Thymus (tissue), 11 donors: ENCODE results near the gene PXDN. TPM values are rescaled to one million over a fixed set of nuclear protein-coding genes. Genes with fewer than 3 reads are reported as not detected.
"Not testable (repeated sequence)": the region's sequence is repeated elsewhere in the genome, so short reads cannot be mapped to it uniquely, and the experiment has no call there.

Experiments used
- DNase-seq, 9 donors: peaks; one replicate each; pipeline ENCODE4 v3.0.0-alpha.2; 2013; ENCODE audit warnings: low spot score in 9 of 9, low read depth in 6 of 9, missing footprints in 1 of 9
- H3K27ac ChIP-seq, 2 donors: one replicate each; pipeline ENCODE4 v1.5.1; 2013; ENCODE audit warnings: control low read depth in 1 of 2, low read depth in 1 of 2, low read length in 1 of 2, mild to moderate bottlenecking in 1 of 2, moderate library complexity in 1 of 2
- H3K27me3 ChIP-seq, 2 donors: one replicate each; pipeline ENCODE4 v1.5.1; 2013; ENCODE audit warnings: low read length in 1 of 2; ENCODE audit not compliant: control insufficient read depth in 2 of 2, insufficient read depth in 1 of 2
- H3K36me3 ChIP-seq, 2 donors: one replicate each; pipeline ENCODE4 v1.5.1; 2013; ENCODE audit warnings: low read length in 1 of 2, mild to moderate bottlenecking in 1 of 2, moderate library complexity in 1 of 2; ENCODE audit not compliant: control insufficient read depth in 2 of 2, insufficient read depth in 2 of 2
- H3K4me1 ChIP-seq, 2 donors: one replicate each; pipeline ENCODE4 v1.5.1; 2013; ENCODE audit warnings: low read length in 2 of 2; ENCODE audit not compliant: control insufficient read depth in 2 of 2, insufficient read depth in 2 of 2
- H3K4me3 ChIP-seq, 2 donors: one replicate each; pipeline ENCODE4 v1.5.1; 2013; ENCODE audit warnings: low read length in 2 of 2, control low read depth in 1 of 2, mild to moderate bottlenecking in 1 of 2
- H3K9me3 ChIP-seq, 2 donors: one replicate each; pipeline ENCODE4 v1.5.1; 2013; ENCODE audit warnings: low read length in 1 of 2, mild to moderate bottlenecking in 1 of 2; ENCODE audit not compliant: control insufficient read depth in 2 of 2, insufficient read depth in 1 of 2
- WGBS: extraction: QIAGEN DNeasy Blood & Tissue Kit; methylation state at CpG from one replicate; pipeline ENCODE4 v1.1.7; 2013; 5-methylcytosine and 5-hydroxymethylcytosine counted together
- polyA plus RNA-seq: library from polyadenylated mRNA; stranded (reverse); fragments of 200-250 nt; gene quantifications from one replicate; pipeline ENCODE4 v1.2.3, GENCODE V29; 2013
- total RNA-seq: library from RNA; stranded (reverse); fragments of 120-200 nt; gene quantifications from one replicate; pipeline ENCODE4 v1.2.4, GENCODE V29; 2013
- donor health status: healthy.

PXDN gene
- total and polyA plus RNA-seq, 2 donors = 3.1 to 6.4 TPM

DNA sequence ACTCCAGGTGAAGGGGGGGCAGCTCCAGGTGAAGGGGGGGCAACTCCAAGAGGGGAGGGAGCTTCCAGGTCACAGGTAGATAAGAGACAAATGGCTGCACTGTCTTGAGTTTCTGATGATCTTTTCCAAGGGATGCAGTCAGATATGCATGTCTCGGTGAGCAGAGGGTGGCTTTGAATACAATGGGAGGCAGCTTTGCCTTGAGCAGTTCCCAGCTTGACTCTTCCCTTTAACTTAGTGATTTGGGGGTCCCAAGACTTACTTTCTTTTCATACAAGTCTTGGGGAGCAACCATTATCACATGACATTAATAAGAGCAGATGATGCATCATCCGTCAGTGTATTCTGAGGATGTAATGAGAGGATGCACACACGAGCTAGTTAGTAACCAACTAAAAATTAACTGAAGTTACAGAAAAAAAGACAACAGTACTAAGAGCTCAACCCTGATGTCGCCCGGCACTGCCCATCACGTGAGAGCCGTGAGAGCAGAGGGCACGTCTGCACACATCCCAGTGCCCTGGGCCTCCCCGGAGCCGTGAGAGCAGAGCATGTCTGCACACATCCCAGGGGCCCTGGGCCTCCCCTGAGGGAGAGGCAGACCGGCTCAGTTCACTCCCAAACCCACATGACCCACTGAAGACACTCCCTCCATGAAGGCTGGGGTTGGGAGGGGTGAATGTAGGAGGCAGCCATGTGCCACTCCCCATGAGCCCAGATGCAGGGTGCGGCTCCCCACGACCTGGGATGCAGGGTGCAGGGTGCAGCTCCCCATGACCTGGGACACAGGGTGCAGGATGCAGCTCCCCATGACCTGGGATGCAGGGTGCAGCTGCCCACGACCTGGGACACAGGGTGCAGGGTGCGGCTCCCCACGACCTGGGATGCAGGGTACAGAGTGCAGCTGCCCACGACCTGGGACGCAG, 39.4 kb downstream of the PXDN start:
- Histone ChIP-seq H3K27me3 (no peaks in the 10 kb centered on the region), H3K4me1 (no peaks in the 10 kb centered on the region), H3K27ac (no peak overlapping the region), H3K36me3 (no peaks in the 10 kb centered on the region), H3K4me3 (no peak overlapping the region), H3K9me3 (no peaks in the 10 kb centered on the region)
- 91% methylated on average over 18 of the region's 18 CpGs for whole genome bisulfite sequencing
- no peak for DNase-seq

DNA sequence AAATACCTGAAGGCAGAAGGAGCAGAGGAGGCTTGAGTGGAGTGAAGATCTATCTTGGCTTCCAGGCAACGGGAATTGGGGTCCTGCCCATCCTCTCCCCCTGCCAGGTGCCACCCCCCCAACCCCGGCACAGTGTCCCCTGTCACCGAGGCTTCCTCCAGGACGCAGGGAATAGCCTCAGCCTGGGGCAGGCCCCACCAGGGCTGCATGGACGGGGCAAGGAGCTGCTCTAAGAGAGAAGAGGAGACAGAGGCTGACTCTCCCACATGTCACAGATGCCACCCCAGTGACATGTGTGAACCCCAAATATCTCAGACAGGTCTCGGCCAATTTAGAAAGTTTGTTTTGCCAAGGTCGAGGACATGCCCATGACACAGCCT, 42.1 kb downstream of the PXDN start:
- Histone ChIP-seq H3K27me3 (no peaks in the 10 kb centered on the region), H3K36me3 (no peaks in the 10 kb centered on the region), H3K4me1 (no peaks in the 10 kb centered on the region), H3K4me3 (no peak overlapping the region), H3K27ac (no peak overlapping the region), H3K9me3 (no peaks in the 10 kb centered on the region)
- 93% methylated on average over 7 of the region's 7 CpGs for WGBS
- no peak for DNase-seq

- Histone ChIP-seq H3K36me3 (no peaks in the 10 kb centered on the region), H3K4me1 (no peaks in the 10 kb centered on the region), H3K27ac (no peak overlapping the region), H3K27me3 (no peaks in the 10 kb centered on the region), H3K9me3 (no peaks in the 10 kb centered on the region), H3K4me3 (no peak overlapping the region)
- WGBS = 96% methylated on average over 20 of the region's 20 CpGs
- no peak for DNase-seq
Observed at GRCh38 chr2:1701556-1702185, 42.6 kb downstream of the PXDN start.

GRCh38 chr2:1701020-1701419, 43.3 kb downstream of the PXDN start:
- H3K4me1 ChIP-seq = no peaks in the 10 kb centered on the region
- WGBS = 97% methylated on average over 9 of the region's 9 CpGs
- H3K27ac ChIP-seq = no peak overlapping the region
- no peaks in the 10 kb centered on the region for H3K27me3 ChIP-seq
- no peak overlapping the region for H3K4me3 ChIP-seq
- DNase-seq = no peak
- H3K9me3 ChIP-seq = no peaks in the 10 kb centered on the region
- H3K36me3 ChIP-seq = no peaks in the 10 kb centered on the region

- not testable (repeated sequence) for H3K4me3 ChIP-seq, H3K27ac ChIP-seq, H3K36me3 ChIP-seq, DNase-seq, H3K4me1 ChIP-seq, H3K9me3 ChIP-seq, H3K27me3 ChIP-seq
- 96% methylated on average over 10 of the region's 10 CpGs for WGBS
Observed at GRCh38 chr2:1700427-1700826, 43.9 kb downstream of the PXDN start.

- no peak for DNase-seq
- 87% methylated on average over 10 of the region's 10 CpGs for WGBS
Observed at GRCh38 chr2:1698188-1698945, 45.9 kb downstream of the PXDN start.

GRCh38 chr2:1697601-1698000, 46.7 kb downstream of the PXDN start:
- no peak for DNase-seq
- no peaks in the 10 kb centered on the region for H3K9me3 ChIP-seq
- no peaks in the 10 kb centered on the region for H3K27me3 ChIP-seq
- H3K36me3 ChIP-seq = no peaks in the 10 kb centered on the region
- no peaks in the 10 kb centered on the region for H3K4me1 ChIP-seq
- 94% methylated on average over 9 of the region's 9 CpGs for whole genome bisulfite sequencing
- H3K4me3 ChIP-seq = no peak overlapping the region
- H3K27ac ChIP-seq = no peak overlapping the region

More at GRCh38 chr2:1698188-1698945, 45.9 kb downstream of the PXDN start:
- H3K4me1 ChIP-seq = no peaks in the 10 kb centered on the region
- no peaks in the 10 kb centered on the region for H3K27me3 ChIP-seq
- no peaks in the 10 kb centered on the region for H3K9me3 ChIP-seq
- no peaks in the 10 kb centered on the region for H3K36me3 ChIP-seq
- H3K4me3 ChIP-seq = no peak overlapping the region
- H3K27ac ChIP-seq = no peak overlapping the region

DNA sequence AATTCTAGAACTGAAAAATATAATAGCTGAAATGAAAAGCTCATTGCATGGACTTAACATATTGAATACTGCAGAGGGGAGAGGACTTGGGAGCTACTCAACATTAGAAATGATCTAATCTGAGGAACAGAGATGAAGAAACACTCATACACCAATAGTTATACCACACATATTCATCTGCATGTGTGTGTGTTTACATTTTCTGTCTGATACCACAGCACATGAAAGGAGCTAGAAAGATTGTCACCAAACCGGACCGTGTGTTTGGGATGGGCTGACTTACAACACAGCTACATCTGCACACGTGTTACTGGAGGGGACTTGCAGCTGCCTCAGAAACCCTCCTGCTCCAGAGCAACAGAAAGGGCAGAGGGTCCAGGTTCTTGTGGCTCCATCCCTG, 47.8 kb downstream of the PXDN start:
- Histone ChIP-seq H3K36me3 (no peaks in the 10 kb centered on the region), H3K9me3 (no peaks in the 10 kb centered on the region), H3K4me1 (no peaks in the 10 kb centered on the region), H3K27me3 (no peaks in the 10 kb centered on the region), H3K27ac (no peak overlapping the region), H3K4me3 (no peak overlapping the region)
- over 99% methylated on average over 3 of the region's 3 CpGs for WGBS
- DNase-seq = no peak
